Measurements from ENCODE around the gene BACH2. TPM values are rescaled to one million over a fixed set of nuclear protein-coding genes. Genes with fewer than 3 reads are reported as not detected.

The BACH2 gene
- total RNA-seq, 1 experiment from 2014 or later: 3.3 TPM

DNA sequence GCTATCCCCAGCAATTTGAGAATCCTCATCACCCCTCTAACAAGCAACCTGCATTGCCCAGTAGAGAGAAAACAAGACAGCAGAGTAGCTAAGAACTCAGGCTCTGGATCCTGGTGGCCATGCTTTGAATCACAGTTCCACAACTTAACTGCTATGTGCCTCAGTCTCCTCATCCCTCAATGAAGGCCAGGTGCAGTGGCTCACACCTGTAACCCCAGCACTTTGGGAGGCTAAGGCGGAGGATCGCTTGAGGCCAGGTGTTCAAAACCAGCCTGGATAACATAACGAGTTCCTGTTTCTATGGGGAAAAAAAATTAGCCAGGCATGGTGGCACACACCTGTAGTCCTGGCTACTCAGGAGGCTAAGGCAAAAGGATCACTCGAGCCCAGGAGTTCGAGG is 23.7 kb downstream of the BACH2 start (continued):
- no peak for TF ChIP-seq POLR2A (IDR thresholded peaks at IDR 0.05; ENCODE audit: borderline replicate concordance, extremely low read depth, insufficient read depth, insufficient read length)

GRCh38 chr6:90271831-90272230 is 24.8 kb downstream of the BACH2 start:
- intact Hi-C loops (cut with micrococcal nuclease): no loop called here
- H3K9me3 ChIP-seq (ENCODE audit: control insufficient read depth in 1 of 2, insufficient read depth in 1 of 2, low read depth in 1 of 2, low read length in 2 of 2): no peaks in the 10 kb centered on the region
- no peaks in the 10 kb centered on the region for H3K4me1 ChIP-seq (ENCODE audit: control insufficient read depth in 1 of 2, insufficient read depth in 2 of 2, low read length in 2 of 2)
- ATAC-seq (no peak), DNase-seq (ENCODE audit: low read depth, low spot score) (no peak)
- no peaks in the 10 kb centered on the region for H3K79me2 ChIP-seq (ENCODE audit: insufficient read depth, low read length)
- POLR2A ChIA-PET: interaction anchor here (1.5 kb wide), 1 partner anchor 13 kb away, joined by 3 read pairs; no protein-coding TSS in a partner anchor
- no peak overlapping the region for H3K4me3 ChIP-seq (replicated peaks in 1 of 2; ENCODE audit: low read depth in 1 of 2, low read length in 2 of 2)
- no peak overlapping the region for H3K9ac ChIP-seq (ENCODE audit: low read length)
- RAD21 ChIA-PET (ENCODE audit: low non-redundant PET in 1 of 2, low total read pairs in 2 of 2, uncharacterized antibody in 2 of 2, unreplicated experiment in 2 of 2): no interaction called here
- H3K36me3 ChIP-seq (ENCODE audit: control insufficient read depth in 1 of 2, insufficient read depth in 2 of 2, low read length in 2 of 2): no peaks in the 10 kb centered on the region
- H3K27ac ChIP-seq (ENCODE audit: low read depth, low read length): no peak overlapping the region
- no peaks in the 10 kb centered on the region for H4K20me1 ChIP-seq (ENCODE audit: insufficient read depth)
- no peak overlapping the region for H2AFZ ChIP-seq (ENCODE audit: low read depth, low read length, poor library complexity, severe bottlenecking)
- H3K9me2 ChIP-seq (ENCODE audit: insufficient read depth): no peaks in the 10 kb centered on the region
- no peak overlapping the region for H3K4me2 ChIP-seq (ENCODE audit: low read length)
- no TSS peak for BruUV-seq (replicated peaks)
- TF ChIP-seq, protein P1, sequence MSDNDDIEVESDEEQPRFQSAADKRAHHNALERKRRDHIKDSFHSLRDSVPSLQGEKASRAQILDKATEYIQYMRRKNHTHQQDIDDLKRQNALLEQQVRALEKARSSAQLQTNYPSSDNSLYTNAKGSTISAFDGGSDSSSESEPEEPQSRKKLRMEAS (IDR thresholded peaks at IDR 0.05): no peak
- TF ChIP-seq EZH2phosphoT487 (IDR thresholded peaks at IDR 0.05; ENCODE audit: borderline replicate concordance): no peak
- TF ChIP-seq CEBPB (IDR thresholded peaks at IDR 0.05; ENCODE audit: low read depth): no peak
- TF ChIP-seq SIN3A (IDR thresholded peaks at IDR 0.05; ENCODE audit: low read depth): no peak
- TF ChIP-seq JUND (IDR thresholded peaks at IDR 0.05): no peak
- no peak for TF ChIP-seq ELF1 (IDR thresholded peaks at IDR 0.05; ENCODE audit: borderline replicate concordance, low read depth)
- no peak for TF ChIP-seq POLR2A (IDR thresholded peaks at IDR 0.05; ENCODE audit: borderline replicate concordance, extremely low read depth, insufficient read depth, insufficient read length)
- no peak for TF ChIP-seq ATF3 (IDR thresholded peaks at IDR 0.05)
- TF ChIP-seq, protein P2, sequence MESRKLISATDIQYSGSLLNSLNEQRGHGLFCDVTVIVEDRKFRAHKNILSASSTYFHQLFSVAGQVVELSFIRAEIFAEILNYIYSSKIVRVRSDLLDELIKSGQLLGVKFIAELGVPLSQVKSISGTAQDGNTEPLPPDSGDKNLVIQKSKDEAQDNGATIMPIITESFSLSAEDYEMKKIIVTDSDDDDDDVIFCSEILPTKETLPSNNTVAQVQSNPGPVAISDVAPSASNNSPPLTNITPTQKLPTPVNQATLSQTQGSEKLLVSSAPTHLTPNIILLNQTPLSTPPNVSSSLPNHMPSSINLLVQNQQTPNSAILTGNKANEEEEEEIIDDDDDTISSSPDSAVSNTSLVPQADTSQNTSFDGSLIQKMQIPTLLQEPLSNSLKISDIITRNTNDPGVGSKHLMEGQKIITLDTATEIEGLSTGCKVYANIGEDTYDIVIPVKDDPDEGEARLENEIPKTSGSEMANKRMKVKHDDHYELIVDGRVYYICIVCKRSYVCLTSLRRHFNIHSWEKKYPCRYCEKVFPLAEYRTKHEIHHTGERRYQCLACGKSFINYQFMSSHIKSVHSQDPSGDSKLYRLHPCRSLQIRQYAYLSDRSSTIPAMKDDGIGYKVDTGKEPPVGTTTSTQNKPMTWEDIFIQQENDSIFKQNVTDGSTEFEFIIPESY (IDR thresholded peaks at IDR 0.05; ENCODE audit: extremely low read depth, insufficient replicate concordance, low read length): no peak
- H3K27me3 ChIP-seq (ENCODE audit: insufficient read depth, low read length): no peaks in the 10 kb centered on the region
- CTCF ChIA-PET: no interaction called here

All from HCT116 (cell line).